ENCODE data around the gene PDE10A. TPM values are rescaled to one million over a fixed set of nuclear protein-coding genes. Genes with fewer than 3 reads are reported as not detected.

Gene PDE10A
- total and polyA plus RNA-seq, 9 of the 15 experiments (the other 6 are each of a cell fraction or from before 2014, with no cell fraction given), result 0.04 TPM; not detected in 8

GRCh38 chr6:165698868-165699267 is 35.8 kb upstream of the PDE10A start:
- no peaks in the 10 kb centered on the region for H3K36me3 ChIP-seq (ENCODE audit: control insufficient read depth, insufficient read depth, low read length)
- H3K27me3 ChIP-seq (ENCODE audit: control insufficient read depth in 2 of 2, insufficient read depth in 2 of 2, low read length in 2 of 2), result peaks cover 0 to 10% of the 10 kb centered on the region in 2 experiments; a peak in 2 of 5 replicates
- H3K9me1 ChIP-seq (ENCODE audit: control insufficient read depth, insufficient read depth, low read length), result no peaks in the 10 kb centered on the region
- BruUV-seq (replicated peaks), result no TSS peak
- FAIRE-seq (no peak), ATAC-seq (no peak), DNase-seq (ENCODE audit: extremely low read depth in 1 of 4, low spot score in 3 of 4) (no peak)
- no peaks in the 10 kb centered on the region for H3K79me2 ChIP-seq (ENCODE audit: control insufficient read depth, insufficient read depth, low read length)
- POLR2A ChIA-PET, result no interaction called here
- no peak overlapping the region for H3K4me2 ChIP-seq (ENCODE audit: insufficient read depth, low read length)
- H3K27ac ChIP-seq (ENCODE audit: extremely low read depth, low read depth, low read length), result no peak overlapping the region
- intact Hi-C loops (cut with micrococcal nuclease) (no loop called here), in situ Hi-C loops (cut with MboI) (no loop called here)
- H3K4me3 ChIP-seq, result no peak overlapping the region
- CTCF ChIA-PET (ENCODE audit: low intra/inter-chr PET ratio), result no interaction called here
- H3K9ac ChIP-seq (ENCODE audit: insufficient read depth in 1 of 2, low read depth in 2 of 2, low read length in 2 of 2), result no peak overlapping the region
- TF ChIP-seq FOSL1 (tag; conservative IDR thresholded peaks at IDR 0.05), result no peak
- peak; percentile 91 for TF ChIP-seq ZNF507 (tag; conservative IDR thresholded peaks at IDR 0.05)
- no peaks in the 10 kb centered on the region for H3K4me1 ChIP-seq (replicated peaks in 1 of 2; ENCODE audit: control insufficient read depth in 2 of 2, insufficient read depth in 2 of 2, low read length in 2 of 2)
- H3K9me3 ChIP-seq (replicated peaks; ENCODE audit: control insufficient read depth, insufficient read depth, low read depth, low read length), result no peaks in the 10 kb centered on the region
- H4K20me1 ChIP-seq (replicated peaks; ENCODE audit: control insufficient read depth, insufficient read depth, low read length), result no peaks in the 10 kb centered on the region
- H2AFZ ChIP-seq (ENCODE audit: low read depth, low read length), result no peak overlapping the region

- H3K4me1 ChIP-seq (replicated peaks in 1 of 2; ENCODE audit: control insufficient read depth in 2 of 2, insufficient read depth in 2 of 2, low read length in 2 of 2), result no peaks in the 10 kb centered on the region
- whole genome bisulfite sequencing (ENCODE audit: insufficient coverage, low coverage, missing lambda C conversion rate), result 0% methylated on average over 1 of the region's 1 CpG
- FAIRE-seq, result no peak
These were observed 34.1 kb upstream of the PDE10A start for GRCh38 chr6:165697171-165697570.

More at GRCh38 chr6:165697171-165697570, 34.1 kb upstream of the PDE10A start:
- intact Hi-C loops (cut with micrococcal nuclease), result no loop called here
- H3K79me2 ChIP-seq (ENCODE audit: control insufficient read depth, insufficient read depth, low read length), result no peaks in the 10 kb centered on the region
- H4K20me1 ChIP-seq (replicated peaks; ENCODE audit: control insufficient read depth, insufficient read depth, low read length), result no peaks in the 10 kb centered on the region
- no peak overlapping the region for H3K9ac ChIP-seq (ENCODE audit: insufficient read depth in 1 of 2, low read depth in 2 of 2, low read length in 2 of 2)
- no peak overlapping the region for H3K4me3 ChIP-seq
- POLR2A ChIA-PET, result interaction anchor here (1.3 kb wide), 1 partner anchor 10 kb away, joined by 3 read pairs; no protein-coding TSS in a partner anchor
- ATAC-seq (no peak), DNase-seq (ENCODE audit: extremely low read depth in 1 of 4, low spot score in 3 of 4) (no peak)
- H3K36me3 ChIP-seq (ENCODE audit: control insufficient read depth, insufficient read depth, low read length), result no peaks in the 10 kb centered on the region
- H3K27ac ChIP-seq (ENCODE audit: extremely low read depth, low read depth, low read length), result no peak overlapping the region
- BruUV-seq (replicated peaks), result no TSS peak
- peaks cover 0 to 5% of the 10 kb centered on the region in 2 experiments; a peak in 1 of 5 replicates for H3K27me3 ChIP-seq (ENCODE audit: control insufficient read depth in 2 of 2, insufficient read depth in 2 of 2, low read length in 2 of 2)
- H2AFZ ChIP-seq (ENCODE audit: low read depth, low read length), result no peak overlapping the region
- TF ChIP-seq HMG20A (CRISPR knock-in tag; conservative IDR thresholded peaks at IDR 0.05), result no peak
- TF ChIP-seq ETS1 (conservative IDR thresholded peaks at IDR 0.05; ENCODE audit: control insufficient read depth, low read depth, low read length), result no peak
- no peak for TF ChIP-seq MAFF (IDR thresholded peaks at IDR 0.05; ENCODE audit: low read length)
- no peak for TF ChIP-seq CREB5 (CRISPR knock-in tag; IDR thresholded peaks at IDR 0.05)
- no peak for TF ChIP-seq MYC (IDR thresholded peaks at IDR 0.05; ENCODE audit: low read depth, low read length)
- no peak for TF ChIP-seq MYC (CRISPR knock-in tag; IDR thresholded peaks at IDR 0.05; ENCODE audit: borderline replicate concordance, low read depth)
- H3K9me3 ChIP-seq (replicated peaks; ENCODE audit: control insufficient read depth, insufficient read depth, low read depth, low read length), result no peaks in the 10 kb centered on the region
- CTCF ChIA-PET (ENCODE audit: low intra/inter-chr PET ratio), result no interaction called here
- H3K4me2 ChIP-seq (ENCODE audit: insufficient read depth, low read length), result no peak overlapping the region
- no peaks in the 10 kb centered on the region for H3K9me1 ChIP-seq (ENCODE audit: control insufficient read depth, insufficient read depth, low read length)
- in situ Hi-C loops (cut with MboI), result no loop called here
